ENCODE data around the gene CCDC28B.

The CCDC28B gene

DNA sequence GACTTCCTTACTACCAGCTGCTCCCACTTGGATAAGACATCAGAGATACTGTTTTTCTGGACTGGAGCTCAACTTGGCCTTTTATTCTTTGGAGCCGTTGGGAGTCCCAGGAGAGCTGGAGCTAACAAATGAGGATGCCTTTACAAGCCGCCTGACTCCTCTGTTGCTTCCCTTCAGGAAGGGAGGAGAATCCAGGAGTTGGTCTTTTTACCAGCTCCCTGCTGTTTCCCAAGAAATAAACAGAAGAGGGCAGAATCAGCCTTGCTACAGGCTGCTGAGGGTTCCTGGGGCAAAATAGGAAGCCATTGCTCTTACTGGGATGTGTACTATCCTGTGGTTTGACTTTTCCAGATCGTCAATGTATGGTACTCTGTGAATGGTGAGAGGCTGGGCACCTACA, 23.3 kb downstream of the CCDC28B start:
- TF ChIP-seq GATA2 (IDR thresholded peaks at IDR 0.05; ENCODE audit: low read depth, low read length), result no peak
- TF ChIP-seq GATA3 (IDR thresholded peaks at IDR 0.05; ENCODE audit: low read depth, low read length), result no peak

DNA sequence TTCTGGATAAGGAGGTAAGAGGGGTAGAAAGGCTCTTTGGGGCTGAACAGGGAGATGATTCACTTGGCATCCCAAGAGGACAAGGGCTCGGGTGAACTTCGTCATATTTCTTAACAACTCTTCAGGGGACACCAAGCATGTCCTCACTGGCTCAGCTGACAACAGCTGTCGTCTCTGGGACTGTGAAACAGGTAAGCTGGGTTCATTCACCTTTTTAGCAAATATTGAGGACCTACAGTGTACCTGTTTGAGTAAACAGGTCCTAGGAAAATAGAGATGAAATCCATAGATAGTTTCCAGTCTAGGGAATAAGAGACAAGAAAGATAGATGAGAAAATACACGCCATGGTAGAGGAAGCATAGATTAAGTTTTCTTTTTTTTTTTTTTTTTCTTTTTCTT, 23.9 kb downstream of the CCDC28B start:
- TF ChIP-seq GATA2 (IDR thresholded peaks at IDR 0.05; ENCODE audit: low read depth, low read length) (no peak), GATA3 (IDR thresholded peaks at IDR 0.05; ENCODE audit: low read depth, low read length) (no peak)

DNA sequence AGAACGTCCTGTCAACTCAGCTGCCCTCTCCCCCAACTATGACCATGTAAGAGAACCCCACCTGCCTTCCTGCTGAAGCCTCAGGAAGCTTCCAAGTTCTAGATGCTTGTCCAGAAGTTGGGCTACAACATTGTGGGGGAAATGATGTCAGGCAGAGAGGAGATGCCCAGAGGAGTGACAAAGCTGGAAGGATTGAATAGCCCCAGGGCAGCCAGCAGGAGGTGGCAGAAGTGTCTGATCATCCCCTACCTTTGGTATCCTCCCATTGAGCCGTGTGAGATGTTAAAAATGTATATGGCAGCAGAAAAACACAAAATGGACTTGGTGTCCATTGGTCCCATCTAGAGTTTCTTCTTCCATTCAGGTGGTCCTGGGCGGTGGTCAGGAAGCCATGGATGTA, 28.4 kb downstream of the CCDC28B start:
- no peak for TF ChIP-seq GATA2 (IDR thresholded peaks at IDR 0.05; ENCODE audit: low read depth, low read length)
- TF ChIP-seq GATA3 (IDR thresholded peaks at IDR 0.05; ENCODE audit: low read depth, low read length), result no peak

DNA sequence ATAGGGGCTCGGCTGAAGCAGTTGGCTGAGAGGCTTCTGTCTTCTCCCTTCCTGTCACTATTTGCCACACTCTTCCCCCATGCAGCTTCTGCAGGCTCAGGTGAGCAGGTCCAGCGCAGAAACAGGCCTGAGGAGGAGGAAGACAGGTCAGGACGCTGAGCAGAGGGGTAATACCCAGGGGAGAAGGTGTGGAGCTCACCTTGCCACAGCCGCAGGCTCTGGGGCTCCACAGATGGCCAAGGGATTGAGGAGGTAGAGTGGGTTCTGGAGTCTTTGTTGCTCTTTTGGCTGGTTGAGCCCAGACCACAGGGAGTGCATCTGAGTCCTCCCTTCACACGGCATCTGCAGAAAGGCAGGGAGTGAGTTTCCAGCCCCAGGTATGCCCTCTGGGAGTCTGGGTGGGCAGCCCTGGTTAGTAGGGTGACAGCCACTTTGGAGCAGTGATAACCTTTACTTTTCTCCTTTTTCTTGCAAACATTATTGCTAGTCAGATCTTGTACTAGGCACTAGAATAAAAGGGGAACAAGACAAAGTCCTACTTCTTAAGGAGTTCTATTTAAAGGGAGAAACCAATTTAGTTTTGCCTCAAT, 31.5 kb downstream of the CCDC28B start:
- TF ChIP-seq GATA3 (IDR thresholded peaks at IDR 0.05; ENCODE audit: low read depth, low read length), result no peak
- TF ChIP-seq GATA2 (IDR thresholded peaks at IDR 0.05; ENCODE audit: low read depth, low read length), result no peak

DNA sequence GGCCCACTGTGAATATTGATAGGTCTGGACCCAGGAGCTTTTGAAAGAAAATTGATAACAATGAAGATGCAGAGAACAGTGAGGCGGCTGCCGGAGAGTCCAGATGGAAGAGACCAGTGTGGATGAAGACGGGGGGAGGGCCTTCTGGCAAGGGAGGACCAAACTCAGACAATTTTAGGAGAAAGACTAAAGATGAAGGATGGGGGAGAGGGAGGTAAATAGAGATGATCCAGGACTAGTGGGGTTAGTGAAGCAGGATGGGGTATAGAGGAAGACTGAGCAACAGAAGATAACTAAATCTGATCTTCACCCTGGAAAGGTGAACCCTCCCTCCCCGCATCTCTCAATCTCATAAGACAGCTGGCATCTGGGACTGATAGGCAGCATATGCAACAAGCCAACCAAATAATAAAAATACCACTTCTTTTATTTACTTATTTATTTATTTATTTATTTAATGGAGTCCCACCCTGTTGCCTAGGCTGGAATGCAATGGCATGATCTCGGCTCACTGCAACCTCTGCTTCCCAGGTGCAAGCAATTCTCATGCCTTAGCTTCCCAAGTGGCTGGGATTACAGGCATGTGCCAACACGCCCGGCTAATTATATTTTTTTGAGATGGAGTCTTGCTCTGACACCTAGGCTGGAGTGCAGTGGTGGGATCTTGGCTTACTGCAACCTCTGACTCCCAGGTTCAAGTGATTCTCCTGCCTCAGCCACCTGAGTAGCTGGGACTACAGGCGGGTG, 32.3 kb downstream of the CCDC28B start:
- TF ChIP-seq GATA2 (IDR thresholded peaks at IDR 0.05; ENCODE audit: low read depth, low read length) (no peak), GATA3 (IDR thresholded peaks at IDR 0.05; ENCODE audit: low read depth, low read length) (no peak)

DNA sequence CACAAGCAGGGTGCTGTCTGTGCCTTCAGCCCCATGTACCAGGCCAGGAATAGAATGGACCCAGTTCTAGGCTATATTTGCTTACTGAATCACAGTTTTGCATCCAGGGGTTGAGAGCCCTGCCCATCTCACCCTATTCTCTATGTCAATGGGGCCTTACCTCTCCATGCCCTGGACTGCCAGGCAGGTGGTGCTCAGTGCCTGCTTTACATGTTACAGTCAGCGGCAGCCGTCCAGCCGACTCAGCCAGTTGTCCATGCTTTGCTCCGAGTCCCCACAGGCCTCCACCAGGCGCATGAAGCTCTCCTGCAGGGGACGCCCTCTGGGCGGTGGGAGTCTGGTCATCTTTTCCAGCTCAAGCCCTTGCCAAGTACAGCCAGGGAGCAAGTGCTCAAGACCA, 34.4 kb downstream of the CCDC28B start:
- TF ChIP-seq GATA3 (IDR thresholded peaks at IDR 0.05; ENCODE audit: low read depth, low read length) (no peak), GATA2 (IDR thresholded peaks at IDR 0.05; ENCODE audit: low read depth, low read length) (no peak)

DNA sequence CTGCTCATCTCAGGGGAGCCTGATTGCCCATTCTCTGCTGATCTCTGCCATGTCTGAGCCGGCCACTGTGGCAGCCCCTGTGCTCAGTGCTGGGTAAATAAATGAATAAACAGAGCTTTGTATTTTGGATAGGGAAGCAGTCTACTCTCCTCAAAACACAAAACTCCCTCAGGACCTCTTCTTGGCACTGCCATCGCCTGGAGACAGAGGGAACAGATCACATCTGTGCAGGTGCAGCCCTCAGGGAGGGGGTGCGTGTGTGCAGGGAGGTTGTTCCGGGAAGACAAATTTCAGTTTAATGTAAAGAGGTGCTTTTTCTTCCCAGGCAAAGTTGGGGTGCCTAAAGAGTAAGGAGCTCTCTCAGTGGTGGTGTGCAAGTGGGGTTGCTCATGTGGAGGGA, 38.9 kb downstream of the CCDC28B start:
- TF ChIP-seq GATA3 (IDR thresholded peaks at IDR 0.05; ENCODE audit: low read depth, low read length), result no peak
- no peak for TF ChIP-seq GATA2 (IDR thresholded peaks at IDR 0.05; ENCODE audit: low read depth, low read length)

DNA sequence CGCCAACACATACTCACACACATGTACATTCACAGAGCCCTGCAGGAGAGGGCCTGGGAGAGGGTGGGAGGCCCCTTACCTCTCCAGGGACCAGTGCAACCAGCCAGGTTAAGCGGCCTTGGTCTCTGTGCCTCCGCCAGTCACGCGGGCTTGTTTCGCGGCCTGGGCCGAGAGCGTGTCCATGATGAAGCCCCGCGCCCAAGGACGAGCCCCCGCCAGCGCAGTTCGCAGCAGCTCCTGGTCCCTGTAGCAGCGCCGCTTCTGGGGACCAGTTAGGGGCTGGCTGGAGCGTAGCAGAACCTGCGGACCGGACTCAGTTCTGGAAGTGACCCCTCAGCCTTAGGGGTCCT, 39.4 kb downstream of the CCDC28B start:
- TF ChIP-seq GATA3 (IDR thresholded peaks at IDR 0.05; ENCODE audit: low read depth, low read length), result no peak
- TF ChIP-seq GATA2 (IDR thresholded peaks at IDR 0.05; ENCODE audit: low read depth, low read length), result no peak

DNA sequence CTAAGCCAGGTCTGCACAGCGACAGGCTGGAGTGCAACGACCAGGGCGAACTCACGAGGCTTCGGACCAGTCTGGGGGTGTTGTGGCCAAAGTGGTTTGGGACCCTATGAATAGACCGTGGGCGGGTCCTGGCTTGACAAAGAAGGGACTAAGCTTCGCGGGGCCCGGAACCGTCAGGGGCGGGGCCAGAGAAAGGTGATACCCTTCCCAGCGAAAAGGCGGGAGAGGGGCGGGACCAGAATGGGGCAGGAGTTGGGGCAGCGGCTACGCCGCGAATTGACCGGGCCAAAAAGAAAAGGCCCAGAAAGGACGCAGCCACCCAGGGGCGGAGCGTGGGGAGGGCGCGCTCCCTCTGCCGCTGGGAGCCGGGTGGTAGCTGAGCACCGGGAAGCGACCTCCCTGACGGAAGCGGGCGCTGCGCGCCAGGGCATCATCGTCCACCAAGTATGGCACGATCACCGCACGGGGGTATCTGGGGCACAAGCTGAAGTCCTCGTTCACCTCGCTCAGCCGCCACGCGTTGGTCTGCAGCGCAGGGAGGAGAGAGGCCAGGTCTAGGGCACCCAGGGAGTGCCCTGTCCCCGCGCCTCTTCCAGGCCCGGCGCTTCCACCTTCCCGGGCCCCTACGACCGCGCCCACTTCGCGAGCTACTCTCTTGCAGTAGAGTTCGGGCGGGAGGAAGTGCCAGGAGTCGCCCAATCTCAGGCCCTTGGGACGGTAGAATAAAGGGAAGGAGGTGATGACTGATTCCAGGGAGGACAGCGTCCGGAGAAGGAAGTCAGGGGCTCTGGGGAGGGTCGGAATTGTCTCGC, 40.0 kb downstream of the CCDC28B start:
- no peak for TF ChIP-seq GATA2 (IDR thresholded peaks at IDR 0.05; ENCODE audit: low read depth, low read length)
- no peak for TF ChIP-seq GATA3 (IDR thresholded peaks at IDR 0.05; ENCODE audit: low read depth, low read length)

DNA sequence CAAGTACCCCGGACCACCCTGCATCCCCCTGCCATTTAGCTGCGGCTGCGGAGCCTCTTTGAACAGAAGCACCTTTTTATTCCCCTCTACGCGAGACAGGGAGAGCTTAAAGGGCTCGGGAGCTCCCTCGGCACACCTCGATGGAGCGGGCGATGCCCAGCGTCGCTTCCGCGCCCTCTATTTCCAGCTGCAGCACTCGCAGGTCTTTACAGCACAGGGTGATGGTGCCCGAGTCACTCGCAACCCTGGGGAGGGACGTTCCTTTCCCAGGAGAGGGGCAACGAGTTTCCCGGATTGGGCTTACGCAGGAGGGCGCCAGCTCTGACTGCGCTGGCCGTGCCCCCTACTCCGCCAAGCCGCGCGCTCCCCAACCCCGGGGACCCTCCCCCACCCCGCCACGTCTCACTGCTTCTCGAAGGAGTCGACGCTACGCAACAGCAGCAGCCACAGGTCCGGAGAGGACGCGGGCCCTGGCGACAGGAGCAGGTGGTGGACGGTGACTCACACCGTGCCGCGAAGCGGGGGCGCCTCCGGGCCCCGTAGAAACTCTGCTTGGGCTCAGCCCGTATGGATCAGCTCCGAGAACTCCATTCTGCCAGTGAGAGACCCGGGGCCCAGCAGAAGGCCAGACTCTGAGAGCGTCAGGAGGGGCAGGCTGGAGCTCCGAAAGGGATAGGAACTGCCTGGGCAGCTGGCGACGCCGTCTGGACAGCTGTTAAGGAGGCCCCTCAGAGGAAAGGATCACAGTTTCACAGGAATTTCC, 40.8 kb downstream of the CCDC28B start:
- no peak for TF ChIP-seq GATA2 (IDR thresholded peaks at IDR 0.05; ENCODE audit: low read depth, low read length)
- TF ChIP-seq GATA3 (IDR thresholded peaks at IDR 0.05; ENCODE audit: low read depth, low read length), result no peak

DNA sequence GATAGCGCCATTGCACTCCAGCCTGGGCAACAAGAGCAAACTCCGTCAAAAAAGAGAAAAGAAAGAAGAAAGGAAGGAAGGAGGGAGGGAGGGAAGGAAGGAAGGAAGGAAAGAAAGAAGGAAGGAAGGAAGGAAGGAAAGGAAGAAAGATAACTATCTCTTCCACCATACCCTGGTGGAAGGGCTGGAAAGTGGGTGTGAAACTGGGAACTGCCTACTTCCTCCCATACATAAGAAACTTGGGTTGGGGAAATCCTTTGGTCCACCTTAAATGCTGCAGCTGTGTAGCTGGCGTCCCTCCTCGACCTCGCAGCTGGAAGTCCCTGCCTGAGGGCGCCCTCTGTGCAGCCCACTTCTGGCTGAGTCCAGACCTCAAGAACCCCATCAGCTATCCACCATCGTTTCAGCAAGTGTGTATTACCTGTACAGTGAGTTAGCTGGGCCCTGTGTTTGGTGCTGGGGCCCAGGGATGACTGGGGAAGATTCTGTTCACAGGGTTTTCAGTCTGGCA, 42.0 kb downstream of the CCDC28B start:
- TF ChIP-seq GATA2 (IDR thresholded peaks at IDR 0.05; ENCODE audit: low read depth, low read length), result no peak
- no peak for TF ChIP-seq GATA3 (IDR thresholded peaks at IDR 0.05; ENCODE audit: low read depth, low read length)

DNA sequence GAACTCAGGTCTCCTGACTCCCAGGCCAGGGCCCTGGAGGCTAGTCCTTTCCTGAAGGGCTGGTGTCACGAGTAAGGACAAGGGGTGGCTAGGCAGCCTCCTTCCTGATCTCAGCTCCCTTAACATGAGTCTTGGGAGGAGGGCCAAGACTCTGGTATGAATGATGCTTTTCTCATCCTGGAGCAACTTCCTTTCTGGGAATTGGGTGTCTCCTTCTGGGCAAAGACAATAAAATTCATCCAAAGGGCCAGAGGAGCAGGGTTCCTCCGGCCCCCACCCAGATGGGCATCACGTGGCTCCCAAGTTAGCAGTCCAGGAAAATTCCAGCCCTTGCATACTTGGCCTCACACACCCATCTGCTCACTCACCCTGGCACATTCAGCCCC, 46.5 kb downstream of the CCDC28B start, which contains the start of gene FAM167B:
Gene FAM167B (plus strand): TSS at position 335 of the 386 bp plus-strand sequence. CDS start 200 bp downstream, outside the sequence.
- TF ChIP-seq GATA3 (IDR thresholded peaks at IDR 0.05; ENCODE audit: low read depth, low read length) (no peak), GATA2 (IDR thresholded peaks at IDR 0.05; ENCODE audit: low read depth, low read length) (no peak)

DNA sequence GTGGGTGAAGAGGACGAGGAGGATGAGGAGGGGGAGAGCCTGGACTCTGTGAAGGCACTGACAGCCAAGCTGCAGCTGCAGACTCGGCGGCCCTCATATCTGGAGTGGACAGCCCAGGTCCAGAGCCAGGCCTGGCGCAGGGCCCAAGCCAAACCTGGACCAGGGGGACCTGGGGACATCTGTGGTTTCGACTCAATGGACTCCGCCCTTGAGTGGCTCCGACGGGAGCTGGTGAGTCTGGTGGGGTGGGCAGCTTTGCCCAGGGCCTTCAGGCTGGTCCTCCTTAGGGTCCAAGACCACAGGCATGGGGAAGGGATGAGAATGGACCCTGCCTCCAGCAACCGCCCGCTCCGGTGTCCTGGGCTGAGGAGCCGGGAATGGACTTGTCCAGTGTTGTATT, 47.1 kb downstream of the CCDC28B start:
- TF ChIP-seq GATA2 (IDR thresholded peaks at IDR 0.05; ENCODE audit: low read depth, low read length) (no peak), GATA3 (IDR thresholded peaks at IDR 0.05; ENCODE audit: low read depth, low read length) (no peak)
